GM12878 (cell line): Measurements from ENCODE around the gene YIPF4. TPM values are rescaled to one million over a fixed set of nuclear protein-coding genes. Genes with fewer than 3 reads are reported as not detected.

Experiments
- MEF2B ChIP-seq: fragments of 450-650 bp; IDR thresholded peaks from 2 replicates; pipeline ENCODE4 v1.6.1; 2018; ENCODE audit warnings: mild to moderate bottlenecking, moderate library complexity; ENCODE audit not compliant: partially characterized antibody, poor library complexity, severe bottlenecking
- MTA2 ChIP-seq: fragments of 450-650 bp; IDR thresholded peaks from 2 replicates; pipeline ENCODE4 v1.6.1; 2016; ENCODE audit warnings: low read depth, mild to moderate bottlenecking, moderate library complexity
- PAX5 ChIP-seq: IDR thresholded peaks from 2 replicates; pipeline ENCODE4 v1.6.1; 2011; ENCODE audit warnings: low read depth, low read length, borderline replicate concordance
- RBBP5 ChIP-seq: fragments of 200-600 bp; sonication (generic); conservative IDR thresholded peaks from 2 replicates; pipeline ENCODE4 v1.6.1; 2016
- RFX5 ChIP-seq: IDR thresholded peaks from 2 replicates; pipeline ENCODE4 v1.6.1; 2011; ENCODE audit warnings: low read depth, low read length, improper control_type of control experiment
- SMAD1 ChIP-seq: fragments of 450-650 bp; IDR thresholded peaks from 2 replicates; pipeline ENCODE4 v1.6.1; 2018; ENCODE audit warnings: mild to moderate bottlenecking, low read depth; ENCODE audit not compliant: partially characterized antibody
- SREBF2 ChIP-seq: IDR thresholded peaks from 2 replicates; pipeline ENCODE4 v1.6.1; 2012; ENCODE audit warnings: mild to moderate bottlenecking, low read length
- SUPT20H ChIP-seq: IDR thresholded peaks from 2 replicates; pipeline ENCODE4 v1.6.1; 2011; ENCODE audit warnings: low read depth, mild to moderate bottlenecking, low read length, moderate library complexity, borderline replicate concordance; ENCODE audit not compliant: control insufficient read depth
- polyA plus RNA-seq, 11 experiments: library from polyadenylated mRNA; depleted of rRNA in 4 of 11; unstranded in 6 of 11; stranded (reverse) in 5 of 11; fragments of >200 nt; fragmentation: Nextera tagmentation in 4 of 11; fragmentation: Illumina TruSeq in 1 of 11; extraction: Ambion mirVana in 4 of 11; extraction: Trizol in 1 of 11; gene quantifications; 1 replicate in 1 of 11; 2 replicates in 10 of 11; pipeline versions ENCODE4 v1.2.1 to v1.2.3, GENCODE V29; 2011 to 2016; ENCODE audit warnings: inconsistent platforms in 2 of 11, missing spikeins in 2 of 11, low read depth in 1 of 11
- total RNA-seq, 4 experiments: library from RNA; depleted of rRNA in 3 of 4; stranded (reverse); fragments of >200 nt in 3 of 4; fragmentation: Illumina TruSeq in 1 of 4; extraction: Trizol in 1 of 4; gene quantifications; 2 replicates each; pipeline versions ENCODE4 v1.2.1 to v1.2.3, GENCODE V29; 2013 to 2021
- TF ChIP-seq, protein P1 (sequence below): fragments of 450-650 bp; IDR thresholded peaks from 2 replicates; pipeline ENCODE4 v1.6.1; 2017; ENCODE audit warnings: mild to moderate bottlenecking, moderate library complexity
- TF ChIP-seq, protein P2 (sequence below): fragments of 450-650 bp; IDR thresholded peaks from 2 replicates; pipeline ENCODE4 v1.6.1; 2018; ENCODE audit warnings: mild to moderate bottlenecking, low read depth, moderate library complexity; ENCODE audit not compliant: partially characterized antibody
- TF ChIP-seq, protein P3 (sequence below): fragments of 450-650 bp; conservative IDR thresholded peaks from 2 replicates; pipeline ENCODE4 v1.6.1; 2017; ENCODE audit warnings: mild to moderate bottlenecking, moderate library complexity
- TF ChIP-seq, protein P4 (sequence below): fragments of 450-650 bp; IDR thresholded peaks from 2 replicates; pipeline ENCODE4 v1.6.1; 2016; ENCODE audit warnings: mild to moderate bottlenecking
- TF ChIP-seq, protein P5 (sequence below): IDR thresholded peaks from 2 replicates; pipeline ENCODE4 v1.6.1; 2012; ENCODE audit warnings: low read length, inconsistent platforms

YIPF4 gene
- total and polyA plus RNA-seq, 10 of the 15 experiments (the other 5 are each of a cell fraction or from before 2014, with no cell fraction given) = 2.8 to 60.4 (median 11.1) TPM

DNA sequence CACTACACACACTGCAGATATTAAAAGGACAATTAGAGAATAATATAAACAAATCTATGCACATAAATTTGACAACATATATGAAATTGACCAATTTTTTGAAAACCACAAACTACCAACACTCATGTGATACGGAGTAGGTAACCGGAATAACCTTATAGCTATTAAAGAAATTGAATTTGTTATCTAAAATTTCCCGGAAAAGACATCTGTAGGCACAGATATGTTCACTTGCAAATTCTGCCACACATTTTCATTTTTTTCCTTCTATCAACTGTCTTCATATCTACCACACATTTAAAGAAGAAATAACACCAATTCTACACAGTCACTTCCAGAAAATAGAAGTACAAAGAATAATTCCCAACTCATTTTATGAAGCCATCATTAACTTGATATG lies 35.4 kb upstream of the YIPF4 start (continued):
- TF ChIP-seq, protein P1, sequence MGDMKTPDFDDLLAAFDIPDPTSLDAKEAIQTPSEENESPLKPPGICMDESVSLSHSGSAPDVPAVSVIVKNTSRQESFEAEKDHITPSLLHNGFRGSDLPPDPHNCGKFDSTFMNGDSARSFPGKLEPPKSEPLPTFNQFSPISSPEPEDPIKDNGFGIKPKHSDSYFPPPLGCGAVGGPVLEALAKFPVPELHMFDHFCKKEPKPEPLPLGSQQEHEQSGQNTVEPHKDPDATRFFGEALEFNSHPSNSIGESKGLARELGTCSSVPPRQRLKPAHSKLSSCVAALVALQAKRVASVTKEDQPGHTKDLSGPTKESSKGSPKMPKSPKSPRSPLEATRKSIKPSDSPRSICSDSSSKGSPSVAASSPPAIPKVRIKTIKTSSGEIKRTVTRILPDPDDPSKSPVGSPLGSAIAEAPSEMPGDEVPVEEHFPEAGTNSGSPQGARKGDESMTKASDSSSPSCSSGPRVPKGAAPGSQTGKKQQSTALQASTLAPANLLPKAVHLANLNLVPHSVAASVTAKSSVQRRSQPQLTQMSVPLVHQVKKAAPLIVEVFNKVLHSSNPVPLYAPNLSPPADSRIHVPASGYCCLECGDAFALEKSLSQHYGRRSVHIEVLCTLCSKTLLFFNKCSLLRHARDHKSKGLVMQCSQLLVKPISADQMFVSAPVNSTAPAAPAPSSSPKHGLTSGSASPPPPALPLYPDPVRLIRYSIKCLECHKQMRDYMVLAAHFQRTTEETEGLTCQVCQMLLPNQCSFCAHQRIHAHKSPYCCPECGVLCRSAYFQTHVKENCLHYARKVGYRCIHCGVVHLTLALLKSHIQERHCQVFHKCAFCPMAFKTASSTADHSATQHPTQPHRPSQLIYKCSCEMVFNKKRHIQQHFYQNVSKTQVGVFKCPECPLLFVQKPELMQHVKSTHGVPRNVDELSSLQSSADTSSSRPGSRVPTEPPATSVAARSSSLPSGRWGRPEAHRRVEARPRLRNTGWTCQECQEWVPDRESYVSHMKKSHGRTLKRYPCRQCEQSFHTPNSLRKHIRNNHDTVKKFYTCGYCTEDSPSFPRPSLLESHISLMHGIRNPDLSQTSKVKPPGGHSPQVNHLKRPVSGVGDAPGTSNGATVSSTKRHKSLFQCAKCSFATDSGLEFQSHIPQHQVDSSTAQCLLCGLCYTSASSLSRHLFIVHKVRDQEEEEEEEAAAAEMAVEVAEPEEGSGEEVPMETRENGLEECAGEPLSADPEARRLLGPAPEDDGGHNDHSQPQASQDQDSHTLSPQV = no peak
- TF ChIP-seq SUPT20H (no peak), MEF2B (no peak), SREBF2 (no peak), RBBP5 (no peak), SMAD1 (no peak), RFX5 (no peak), MTA2 (no peak), PAX5 (no peak)
- TF ChIP-seq, protein P2, sequence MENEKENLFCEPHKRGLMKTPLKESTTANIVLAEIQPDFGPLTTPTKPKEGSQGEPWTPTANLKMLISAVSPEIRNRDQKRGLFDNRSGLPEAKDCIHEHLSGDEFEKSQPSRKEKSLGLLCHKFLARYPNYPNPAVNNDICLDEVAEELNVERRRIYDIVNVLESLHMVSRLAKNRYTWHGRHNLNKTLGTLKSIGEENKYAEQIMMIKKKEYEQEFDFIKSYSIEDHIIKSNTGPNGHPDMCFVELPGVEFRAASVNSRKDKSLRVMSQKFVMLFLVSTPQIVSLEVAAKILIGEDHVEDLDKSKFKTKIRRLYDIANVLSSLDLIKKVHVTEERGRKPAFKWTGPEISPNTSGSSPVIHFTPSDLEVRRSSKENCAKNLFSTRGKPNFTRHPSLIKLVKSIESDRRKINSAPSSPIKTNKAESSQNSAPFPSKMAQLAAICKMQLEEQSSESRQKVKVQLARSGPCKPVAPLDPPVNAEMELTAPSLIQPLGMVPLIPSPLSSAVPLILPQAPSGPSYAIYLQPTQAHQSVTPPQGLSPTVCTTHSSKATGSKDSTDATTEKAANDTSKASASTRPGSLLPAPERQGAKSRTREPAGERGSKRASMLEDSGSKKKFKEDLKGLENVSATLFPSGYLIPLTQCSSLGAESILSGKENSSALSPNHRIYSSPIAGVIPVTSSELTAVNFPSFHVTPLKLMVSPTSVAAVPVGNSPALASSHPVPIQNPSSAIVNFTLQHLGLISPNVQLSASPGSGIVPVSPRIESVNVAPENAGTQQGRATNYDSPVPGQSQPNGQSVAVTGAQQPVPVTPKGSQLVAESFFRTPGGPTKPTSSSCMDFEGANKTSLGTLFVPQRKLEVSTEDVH = no peak
- TF ChIP-seq, protein P3, sequence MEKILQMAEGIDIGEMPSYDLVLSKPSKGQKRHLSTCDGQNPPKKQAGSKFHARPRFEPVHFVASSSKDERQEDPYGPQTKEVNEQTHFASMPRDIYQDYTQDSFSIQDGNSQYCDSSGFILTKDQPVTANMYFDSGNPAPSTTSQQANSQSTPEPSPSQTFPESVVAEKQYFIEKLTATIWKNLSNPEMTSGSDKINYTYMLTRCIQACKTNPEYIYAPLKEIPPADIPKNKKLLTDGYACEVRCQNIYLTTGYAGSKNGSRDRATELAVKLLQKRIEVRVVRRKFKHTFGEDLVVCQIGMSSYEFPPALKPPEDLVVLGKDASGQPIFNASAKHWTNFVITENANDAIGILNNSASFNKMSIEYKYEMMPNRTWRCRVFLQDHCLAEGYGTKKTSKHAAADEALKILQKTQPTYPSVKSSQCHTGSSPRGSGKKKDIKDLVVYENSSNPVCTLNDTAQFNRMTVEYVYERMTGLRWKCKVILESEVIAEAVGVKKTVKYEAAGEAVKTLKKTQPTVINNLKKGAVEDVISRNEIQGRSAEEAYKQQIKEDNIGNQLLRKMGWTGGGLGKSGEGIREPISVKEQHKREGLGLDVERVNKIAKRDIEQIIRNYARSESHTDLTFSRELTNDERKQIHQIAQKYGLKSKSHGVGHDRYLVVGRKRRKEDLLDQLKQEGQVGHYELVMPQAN = no peak
- TF ChIP-seq, protein P4, sequence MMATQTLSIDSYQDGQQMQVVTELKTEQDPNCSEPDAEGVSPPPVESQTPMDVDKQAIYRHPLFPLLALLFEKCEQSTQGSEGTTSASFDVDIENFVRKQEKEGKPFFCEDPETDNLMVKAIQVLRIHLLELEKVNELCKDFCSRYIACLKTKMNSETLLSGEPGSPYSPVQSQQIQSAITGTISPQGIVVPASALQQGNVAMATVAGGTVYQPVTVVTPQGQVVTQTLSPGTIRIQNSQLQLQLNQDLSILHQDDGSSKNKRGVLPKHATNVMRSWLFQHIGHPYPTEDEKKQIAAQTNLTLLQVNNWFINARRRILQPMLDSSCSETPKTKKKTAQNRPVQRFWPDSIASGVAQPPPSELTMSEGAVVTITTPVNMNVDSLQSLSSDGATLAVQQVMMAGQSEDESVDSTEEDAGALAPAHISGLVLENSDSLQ = no peak
- TF ChIP-seq, protein P5, sequence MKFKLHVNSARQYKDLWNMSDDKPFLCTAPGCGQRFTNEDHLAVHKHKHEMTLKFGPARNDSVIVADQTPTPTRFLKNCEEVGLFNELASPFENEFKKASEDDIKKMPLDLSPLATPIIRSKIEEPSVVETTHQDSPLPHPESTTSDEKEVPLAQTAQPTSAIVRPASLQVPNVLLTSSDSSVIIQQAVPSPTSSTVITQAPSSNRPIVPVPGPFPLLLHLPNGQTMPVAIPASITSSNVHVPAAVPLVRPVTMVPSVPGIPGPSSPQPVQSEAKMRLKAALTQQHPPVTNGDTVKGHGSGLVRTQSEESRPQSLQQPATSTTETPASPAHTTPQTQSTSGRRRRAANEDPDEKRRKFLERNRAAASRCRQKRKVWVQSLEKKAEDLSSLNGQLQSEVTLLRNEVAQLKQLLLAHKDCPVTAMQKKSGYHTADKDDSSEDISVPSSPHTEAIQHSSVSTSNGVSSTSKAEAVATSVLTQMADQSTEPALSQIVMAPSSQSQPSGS = no peak
